NT2/D1 (cell line): ENCODE results near the gene VEGFD.

Source experiments
- SUZ12 ChIP-seq: IDR thresholded peaks from 2 replicates; pipeline ENCODE4 v1.6.1; 2011; ENCODE audit not compliant: insufficient read length, insufficient read depth; ENCODE audit errors: extremely low read depth
- YY1 ChIP-seq: IDR thresholded peaks from 2 replicates; pipeline ENCODE4 v1.6.1; 2011; ENCODE audit not compliant: insufficient read length, insufficient read depth

DNA sequence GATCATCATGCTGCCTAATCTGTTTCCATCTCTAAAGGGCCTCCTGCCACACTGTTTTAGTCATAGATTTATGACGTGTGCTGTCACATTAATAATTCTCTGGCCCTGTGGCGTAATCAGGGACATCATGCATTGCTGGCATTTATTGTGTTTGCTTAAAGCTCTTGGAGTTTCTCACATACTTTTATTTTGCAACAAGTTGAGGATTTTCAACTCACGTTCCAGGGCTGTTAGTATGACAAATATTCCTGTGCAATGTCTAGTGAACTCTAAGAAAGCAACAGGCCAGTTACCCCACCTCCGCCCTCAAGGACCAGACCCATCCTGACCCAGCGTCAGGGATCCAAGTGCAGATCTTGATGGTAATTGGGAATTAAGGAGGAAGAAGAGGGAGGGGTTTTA, 41.1 kb downstream of the VEGFD start:
- TF ChIP-seq YY1: no peak
- TF ChIP-seq SUZ12: no peak
